H1 (cell line): Measurements from ENCODE around the gene DERL2. TPM values are rescaled to one million over a fixed set of nuclear protein-coding genes. Genes with fewer than 3 reads are reported as not detected.

Source experiments
- CTCF ChIA-PET: fragments of 300-600 bp; sonication (Branson Sonifier 250); formaldehyde crosslinking; loops from one replicate; lab custom pipeline; 2021; ENCODE audit not compliant: partially characterized antibody; lab: Charles Lee
- POLR2A ChIA-PET: fragments of 300-600 bp; sonication (Branson Sonifier 250); formaldehyde crosslinking; loops from one replicate; lab custom pipeline; 2021; ENCODE audit warnings: inconsistent platforms; ENCODE audit not compliant: partially characterized antibody; lab: Charles Lee
- DNase-seq, 2 experiments: peaks; one replicate each; pipeline versions ENCODE4 v3.0.0 to v3.0.0-alpha.2; 2010 to 2022; ENCODE audit warnings: low spot score in 2 of 2, low read depth in 1 of 2, mixed read lengths in 1 of 2
- FAIRE-seq: peaks from 2 replicates; lab custom pipeline; 2011; peaks lifted over from hg19 to GRCh38; lab: Jason Lieb, UNC
- H2AFZ ChIP-seq: 2 replicates; pipeline ENCODE4 v1.8.1; 2012; ENCODE audit warnings: low read length, inconsistent platforms
- H2AK5ac ChIP-seq: 2 replicates; pipeline ENCODE4 v1.6.1; 2013; ENCODE audit warnings: low read depth, low read length
- H2BK120ac ChIP-seq: replicated peaks from 2 replicates; pipeline ENCODE3; 2013; ENCODE audit warnings: low read depth, low read length, inconsistent platforms
- H2BK12ac ChIP-seq: 2 replicates; pipeline ENCODE4 v1.6.1; 2013; ENCODE audit warnings: low read depth, low read length
- H2BK15ac ChIP-seq: 2 replicates; pipeline ENCODE4 v1.6.1; 2013; ENCODE audit warnings: low read length
- H2BK20ac ChIP-seq: 2 replicates; pipeline ENCODE4 v1.6.1; 2013; ENCODE audit warnings: low read length
- H2BK5ac ChIP-seq: 2 replicates; pipeline ENCODE4 v1.6.1; 2013; ENCODE audit warnings: low read depth, low read length
- H3K14ac ChIP-seq: 2 replicates; pipeline ENCODE4 v1.6.1; 2013; ENCODE audit warnings: inconsistent platforms; ENCODE audit not compliant: insufficient read length
- H3K18ac ChIP-seq: 2 replicates; pipeline ENCODE4 v1.6.1; 2013; ENCODE audit warnings: low read length; ENCODE audit errors: extremely low read depth
- H3K23ac ChIP-seq: 2 replicates; pipeline ENCODE4 v1.6.1; 2013; ENCODE audit warnings: inconsistent platforms; ENCODE audit not compliant: insufficient read length
- H3K23me2 ChIP-seq: 2 replicates; pipeline ENCODE4 v1.6.1; 2013; ENCODE audit warnings: low read depth, low read length
- H3K27ac ChIP-seq: 2 replicates; pipeline ENCODE4 v1.6.1; 2011; ENCODE audit warnings: low read depth, low read length, inconsistent platforms
- H3K27me3 ChIP-seq, 4 experiments: replicated peaks in 1 of 4; 1 replicate in 1 of 4; 2 replicates in 3 of 4; pipeline versions ENCODE4 v1.6.1 to v1.8.1; 2011 to 2013; ENCODE audit warnings: low read length in 3 of 4, mild to moderate bottlenecking in 3 of 4, inconsistent platforms in 2 of 4, mixed read lengths in 2 of 4, moderate library complexity in 1 of 4; ENCODE audit not compliant: control insufficient read depth in 3 of 4, insufficient read depth in 3 of 4; ENCODE audit errors: extremely low read depth in 1 of 4
- H3K36me3 ChIP-seq, 4 experiments: 2 replicates each; pipeline versions ENCODE4 v1.6.1 to v1.8.1; 2011 to 2013; ENCODE audit warnings: mild to moderate bottlenecking in 4 of 4, low read length in 3 of 4, moderate library complexity in 2 of 4, control low read depth in 1 of 4, inconsistent platforms in 1 of 4; ENCODE audit not compliant: insufficient read depth in 4 of 4, control insufficient read depth in 2 of 4
- H3K4ac ChIP-seq: replicated peaks from 2 replicates; pipeline ENCODE3; 2013; ENCODE audit warnings: low read length, low read depth, mixed read lengths, inconsistent platforms; ENCODE audit not compliant: insufficient read length
- H3K4me1 ChIP-seq, 4 experiments: replicated peaks in 1 of 4; 1 replicate in 1 of 4; 2 replicates in 3 of 4; pipeline versions ENCODE4 v1.6.1 to v1.8.1; 2011 to 2013; ENCODE audit warnings: low read length in 3 of 4, inconsistent platforms in 2 of 4, mixed read lengths in 1 of 4; ENCODE audit not compliant: insufficient read depth in 4 of 4, control insufficient read depth in 3 of 4
- H3K4me2 ChIP-seq, 2 experiments: 2 replicates each; pipeline versions ENCODE4 v1.6.1 to v1.8.1; 2011 to 2013; ENCODE audit warnings: low read depth in 2 of 2, low read length in 2 of 2, control low read depth in 1 of 2, inconsistent platforms in 1 of 2, mild to moderate bottlenecking in 1 of 2; ENCODE audit not compliant: insufficient read depth in 1 of 2
- H3K4me3 ChIP-seq, 4 experiments: fragments of 200-600, 300-600 bp in 1 of 4; sonication (generic), shearing (Covaris generic), sonication (Bioruptor Twin) in 1 of 4; 2 replicates each; pipeline versions ENCODE4 v1.5.1 to v1.8.1; 2011 to 2016; ENCODE audit warnings: low read length in 4 of 4, low read depth in 3 of 4, control low read depth in 2 of 4, inconsistent platforms in 2 of 4, mild to moderate bottlenecking in 2 of 4, mixed read lengths in 1 of 4, moderate library complexity in 1 of 4; ENCODE audit not compliant: insufficient read depth in 2 of 4; ENCODE audit errors: extremely low read depth in 1 of 4
- H3K56ac ChIP-seq: replicated peaks from 2 replicates; pipeline ENCODE3; 2013; ENCODE audit warnings: low read depth, mild to moderate bottlenecking, mixed read lengths, low read length, inconsistent platforms; ENCODE audit not compliant: insufficient read length
- H3K79me1 ChIP-seq: 2 replicates; pipeline ENCODE4 v1.6.1; 2013; ENCODE audit warnings: low read depth, low read length, control low read depth
- H3K79me2 ChIP-seq, 2 experiments: 2 replicates each; pipeline versions ENCODE4 v1.6.1 to v1.8.1; 2012 to 2013; ENCODE audit warnings: low read length in 2 of 2, mild to moderate bottlenecking in 2 of 2, inconsistent platforms in 1 of 2; ENCODE audit not compliant: insufficient read depth in 2 of 2, control insufficient read depth in 1 of 2
- H3K9ac ChIP-seq, 4 experiments: replicated peaks in 1 of 4; 1 replicate in 1 of 4; 2 replicates in 3 of 4; pipeline versions ENCODE4 v1.6.1 to v1.8.1; 2011 to 2013; ENCODE audit warnings: low read depth in 3 of 4, low read length in 3 of 4, control low read depth in 2 of 4, mild to moderate bottlenecking in 2 of 4, moderate library complexity in 2 of 4, inconsistent platforms in 1 of 4; ENCODE audit errors: extremely low read depth in 1 of 4
- H3K9me3 ChIP-seq, 2 experiments: 2 replicates each; pipeline versions ENCODE4 v1.6.1 to v1.8.1; 2012 to 2013; ENCODE audit warnings: mild to moderate bottlenecking in 2 of 2, moderate library complexity in 2 of 2, control low read depth in 1 of 2, inconsistent platforms in 1 of 2, low read depth in 1 of 2, low read length in 1 of 2, mixed read lengths in 1 of 2; ENCODE audit not compliant: insufficient read depth in 2 of 2
- H4K20me1 ChIP-seq, 2 experiments: replicated peaks in 1 of 2; 2 replicates each; pipeline versions ENCODE3 to v1.8.1; 2011 to 2013; ENCODE audit warnings: inconsistent platforms in 2 of 2, low read length in 2 of 2, mild to moderate bottlenecking in 1 of 2; ENCODE audit not compliant: insufficient read depth in 2 of 2, control insufficient read depth in 1 of 2
- H4K5ac ChIP-seq: 2 replicates; pipeline ENCODE4 v1.6.1; 2013; ENCODE audit warnings: low read length, low read depth, mixed read lengths, inconsistent platforms; ENCODE audit not compliant: insufficient read length
- H4K8ac ChIP-seq: 2 replicates; pipeline ENCODE4 v1.8.0; 2013; ENCODE audit warnings: mild to moderate bottlenecking, moderate library complexity, low read length, inconsistent platforms; ENCODE audit not compliant: insufficient read depth; ENCODE audit errors: extremely low read depth
- H4K91ac ChIP-seq: replicated peaks from 2 replicates; pipeline ENCODE3; 2013; ENCODE audit warnings: low read length, mixed read lengths, inconsistent platforms; ENCODE audit not compliant: insufficient read length
- ASH2L ChIP-seq: fragments of 200-600, 300-600 bp; sonication (generic); IDR thresholded peaks from one replicate; pipeline ENCODE4 v1.7.1; 2017; ENCODE audit warnings: low read length
- BACH1 ChIP-seq: IDR thresholded peaks from 2 replicates; pipeline ENCODE4 v1.6.1; 2012; ENCODE audit warnings: low read length, improper control_type of control experiment
- E2F6 ChIP-seq: IDR thresholded peaks from 2 replicates; pipeline ENCODE4 v1.6.1; 2012; ENCODE audit warnings: inconsistent platforms
- FOSL1 ChIP-seq: IDR thresholded peaks from 2 replicates; pipeline ENCODE4 v1.6.1; 2011; ENCODE audit warnings: mild to moderate bottlenecking, low read depth, low read length, moderate library complexity; ENCODE audit not compliant: insufficient read depth
- HDAC2 ChIP-seq, 2 experiments: fragments of 300-600 bp in 1 of 2; sonication (generic) in 1 of 2; IDR thresholded peaks; 2 replicates each; pipeline ENCODE4 v1.6.1; 2011 to 2012; ENCODE audit warnings: low read depth in 2 of 2, low read length in 2 of 2, mild to moderate bottlenecking in 2 of 2, moderate library complexity in 2 of 2, borderline replicate concordance in 1 of 2, inconsistent platforms in 1 of 2
- KDM4A ChIP-seq: IDR thresholded peaks from one replicate; pipeline ENCODE4 v1.7.1; 2012; ENCODE audit warnings: low read depth, mild to moderate bottlenecking, moderate library complexity, low read length, inconsistent platforms; ENCODE audit not compliant: severe bottlenecking
- RNF2 ChIP-seq: fragments of 200-900, 300-1000 bp; sonication (generic); IDR thresholded peaks from 2 replicates; pipeline ENCODE4 v1.7.1; 2016; ENCODE audit warnings: borderline replicate concordance, low read depth, mild to moderate bottlenecking, antibody characterized with exemption, low read length; ENCODE audit not compliant: poor library complexity, severe bottlenecking; ENCODE audit errors: missing control alignments
- RXRA ChIP-seq: IDR thresholded peaks from 2 replicates; pipeline ENCODE4 v1.6.1; 2011; ENCODE audit warnings: low read depth, mild to moderate bottlenecking, low read length, moderate library complexity; ENCODE audit not compliant: insufficient read depth
- SUZ12 ChIP-seq: fragments of 200-600 bp; sonication (generic); IDR thresholded peaks from 2 replicates; pipeline ENCODE4 v1.6.1; 2012; ENCODE audit warnings: mild to moderate bottlenecking, inconsistent platforms, low read length, moderate library complexity, mixed read lengths
- WGBS, 2 experiments: shearing (Covaris generic) in 1 of 2; methylation state at CpG; one replicate each; pipeline versions ENCODE4 v1.1.6 to v1.1.7; 2013 to 2015; ENCODE audit warnings: low lambda C conversion rate in 2 of 2, mixed read lengths in 2 of 2, inconsistent platforms in 1 of 2, low coverage in 1 of 2, missing lambda C conversion rate in 1 of 2; ENCODE audit not compliant: insufficient replicate concordance in 2 of 2, insufficient coverage in 1 of 2, insufficient read length in 1 of 2; ENCODE audit errors: extremely low coverage in 1 of 2, missing lambda C conversion rate in 1 of 2; 5-methylcytosine and 5-hydroxymethylcytosine counted together
- polyA plus RNA-seq, 7 experiments: library from polyadenylated mRNA; depleted of rRNA in 3 of 7; stranded (reverse) in 5 of 7; unstranded in 2 of 7; fragments of >200 nt in 5 of 7; fragments of 200-250 nt in 2 of 7; gene quantifications; 1 replicate in 5 of 7; 2 replicates in 1 of 7; 4 replicates in 1 of 7; pipeline versions ENCODE4 v1.2.1 to v1.2.3, GENCODE V29; 2011 to 2013; ENCODE audit warnings: missing spikeins in 2 of 7, mixed read lengths in 2 of 7
- total RNA-seq: library from RNA; stranded (reverse); fragmentation: NEBNext Ultra II Directional; extraction: Animal tissue kit (Norgen Biotek cat#: 25700); gene quantifications from 2 replicates; pipeline ENCODE4 v1.2.1, GENCODE V29; 2021

The DERL2 gene
- total and polyA plus RNA-seq, 2 of the 8 experiments (the other 6 are each of a cell fraction or from before 2014, with no cell fraction given), result 55.3 to 58.4 TPM

GRCh38 chr17:5499476-5500231, 13.7 kb upstream of the DERL2 start:
- Histone ChIP-seq H3K79me2 (no peaks in the 10 kb centered on the region), H3K27me3 (peaks cover 7 to 41% (median 25%) of the 10 kb centered on the region in 4 experiments), H2BK120ac (no peak overlapping the region), H4K5ac (no peak overlapping the region), H2BK5ac (no peak overlapping the region), H3K9me3 (no peaks in the 10 kb centered on the region), H2BK15ac (no peak overlapping the region), H2BK12ac (no peak overlapping the region), H3K14ac (no peak overlapping the region), H4K8ac (peak overlapping the region; percentile 37), H3K18ac (no peak overlapping the region), H3K36me3 (no peaks in the 10 kb centered on the region), H3K4ac (no peak overlapping the region), H2AK5ac (no peak overlapping the region), H3K56ac (no peak overlapping the region), H3K4me1 (peaks cover 0 to 8% (median 4%) of the 10 kb centered on the region in 4 experiments; a peak in 3 of 7 replicates), H3K79me1 (no peaks in the 10 kb centered on the region), H4K20me1 (peaks cover 0 to 2% of the 10 kb centered on the region in 2 experiments), H4K91ac (no peak overlapping the region), H3K4me3 (peak overlapping the region; percentile 54 to 66 (median 61)), H3K23ac (no peak overlapping the region), H3K9ac (no peak overlapping the region; a peak in 1 of 7 replicates), H2AFZ (0 out of 2 replicates have a peak overlapping the region, but pooled peaks have one; percentile 60), H3K4me2 (peak overlapping the region; percentile 86 to 98), H2BK20ac (no peak overlapping the region), H3K23me2 (peaks cover 17% of the 10 kb centered on the region; the same call in 1 of the 2 replicates), H3K27ac (no peak overlapping the region)
- peak in 1 of 2 experiments; percentile 62 for DNase-seq
- no peak for FAIRE-seq
- ChIA-PET CTCF (interaction anchor here (1.0 to 1.4 kb wide), 5 partner anchors 14 to 69 kb away, joined by 3 to 5 read pairs (median 3); partner anchors contain the start of gene DERL2), POLR2A (interaction anchor here (0.9 to 4.1 kb wide), 8 partner anchors 8 to 80 kb away, joined by 3 to 69 read pairs (median 4); partner anchors contain the start of genes DERL2, DHX33, MIS12 and NUP88)
- WGBS, 2 experiments, result 15% methylated on average over 41 of the region's 44 CpGs; no CpG with 5 or more reads in 1 of the 2 experiments
- TF ChIP-seq FOSL1 (no peak), E2F6 (0 out of 2 replicates have a peak, but pooled peaks have one; percentile 2), HDAC2 (IDR thresholded peaks at IDR 0.05; ENCODE audit: borderline replicate concordance in 1 of 2, low read depth in 2 of 2, low read length in 2 of 2) (no peak), SUZ12 (no peak), RNF2 (no peak), KDM4A (peak; percentile 52), BACH1 (no peak), RXRA (no peak), ASH2L (no peak)
